DND-41 (cell line): ENCODE measurements around the gene SAMD13.
A peak's percentile ranks its signal among the peaks of the same experiment; 100 is the strongest.
"Not testable (repeated sequence)": the region's sequence is repeated elsewhere in the genome, so short reads cannot be mapped to it uniquely, and the experiment has no call there.

Experiments used
- ATAC-seq: fragments of 200-7000 bp; cut with Tn5 transposase; 3 replicates; pipeline ENCODE4 v1.9.1; 2021; ENCODE audit warnings: low read depth; ENCODE audit not compliant: insufficient read depth
- DNase-seq: peaks from one replicate; pipeline ENCODE4 v3.0.0-alpha.2; 2020
- H2AFZ ChIP-seq: 2 replicates; pipeline ENCODE4 v1.6.0; 2012; ENCODE audit warnings: low read depth, low read length
- H3K27ac ChIP-seq: 2 replicates; pipeline ENCODE4 v1.5.1; 2012; ENCODE audit warnings: low read length, inconsistent platforms
- H3K27me3 ChIP-seq: fragments of 200-600 bp; sonication (generic); 2 replicates; pipeline ENCODE4 v1.6.0; 2012; ENCODE audit warnings: low read length, mild to moderate bottlenecking, inconsistent platforms; ENCODE audit not compliant: insufficient read depth, poor library complexity
- H3K36me3 ChIP-seq: 2 replicates; pipeline ENCODE4 v1.5.1; 2012; ENCODE audit warnings: low read length, inconsistent platforms; ENCODE audit not compliant: insufficient read depth
- H3K4me1 ChIP-seq: 2 replicates; pipeline ENCODE4 v1.5.1; 2012; ENCODE audit warnings: mild to moderate bottlenecking, low read length; ENCODE audit not compliant: insufficient read depth
- H3K4me2 ChIP-seq: 2 replicates; pipeline ENCODE4 v1.6.0; 2012; ENCODE audit warnings: mild to moderate bottlenecking, moderate library complexity, low read length, inconsistent platforms; ENCODE audit not compliant: insufficient read depth
- H3K4me3 ChIP-seq, 2 experiments: fragments of 200-600 bp in 1 of 2; shearing (Covaris generic) in 1 of 2; 2 replicates each; pipeline ENCODE4 v1.5.1; 2012 to 2016; ENCODE audit warnings: inconsistent platforms in 2 of 2, low read length in 2 of 2, mild to moderate bottlenecking in 2 of 2, low read depth in 1 of 2, moderate library complexity in 1 of 2
- H3K79me2 ChIP-seq: 2 replicates; pipeline ENCODE4 v1.6.0; 2012; ENCODE audit warnings: low read length, inconsistent platforms; ENCODE audit not compliant: insufficient read depth
- H3K9ac ChIP-seq: 2 replicates; pipeline ENCODE4 v1.6.0; 2012; ENCODE audit warnings: low read depth, mild to moderate bottlenecking, inconsistent platforms, low read length, moderate library complexity
- H3K9me3 ChIP-seq: 2 replicates; pipeline ENCODE4 v1.5.1; 2012; ENCODE audit warnings: low read length, moderate library complexity, mild to moderate bottlenecking, inconsistent platforms; ENCODE audit not compliant: insufficient read depth, severe bottlenecking
- H4K20me1 ChIP-seq: 2 replicates; pipeline ENCODE4 v1.6.0; 2012; ENCODE audit warnings: low read length; ENCODE audit not compliant: insufficient read depth
- EZH2 ChIP-seq: IDR thresholded peaks from 3 replicates; pipeline ENCODE4 v1.6.1; 2012; ENCODE audit warnings: borderline replicate concordance, low read depth, mild to moderate bottlenecking, moderate library complexity, low read length, inconsistent platforms; ENCODE audit not compliant: severe bottlenecking
- TF ChIP-seq, protein P1 (sequence below): IDR thresholded peaks from 2 replicates; pipeline ENCODE4 v1.5.1; 2012; ENCODE audit warnings: borderline replicate concordance, low read length, moderate library complexity, mild to moderate bottlenecking; ENCODE audit not compliant: poor library complexity, severe bottlenecking; ENCODE audit errors: extremely low read depth

The SAMD13 gene

DNA sequence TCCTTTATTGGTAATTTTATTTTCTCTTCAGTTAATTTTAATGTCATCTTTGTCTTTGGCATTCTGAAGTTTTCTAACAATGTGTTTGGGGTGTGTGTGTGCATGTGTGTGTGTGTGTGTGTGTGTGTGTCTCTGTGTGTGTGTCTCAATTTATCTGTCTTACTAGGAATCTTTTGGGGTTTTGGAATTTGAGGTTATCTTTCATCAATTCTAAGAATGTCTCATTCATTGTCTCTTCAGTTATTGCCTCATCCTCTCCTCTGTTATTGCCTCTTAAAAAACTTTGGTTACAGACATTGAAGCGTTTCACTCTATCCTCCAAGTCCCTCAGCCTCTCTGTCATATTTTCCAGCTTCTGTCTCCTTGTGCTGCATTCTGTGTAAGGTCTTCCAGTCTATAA, 18.1 kb upstream of the SAMD13 start:
- no peaks in the 10 kb centered on the region for H3K27me3 ChIP-seq
- H3K27ac ChIP-seq: no peak overlapping the region
- no peak overlapping the region for H3K4me3 ChIP-seq
- H3K9ac ChIP-seq: no peak overlapping the region
- peaks cover 28% of the 10 kb centered on the region for H3K9me3 ChIP-seq
- H3K36me3 ChIP-seq: no peaks in the 10 kb centered on the region
- no peak overlapping the region for H3K4me2 ChIP-seq
- ATAC-seq (0 out of 3 replicates have a peak, but pooled peaks have one; percentile 33), DNase-seq (no peak)
- no peaks in the 10 kb centered on the region for H4K20me1 ChIP-seq
- no peak overlapping the region for H2AFZ ChIP-seq
- TF ChIP-seq, protein P1, sequence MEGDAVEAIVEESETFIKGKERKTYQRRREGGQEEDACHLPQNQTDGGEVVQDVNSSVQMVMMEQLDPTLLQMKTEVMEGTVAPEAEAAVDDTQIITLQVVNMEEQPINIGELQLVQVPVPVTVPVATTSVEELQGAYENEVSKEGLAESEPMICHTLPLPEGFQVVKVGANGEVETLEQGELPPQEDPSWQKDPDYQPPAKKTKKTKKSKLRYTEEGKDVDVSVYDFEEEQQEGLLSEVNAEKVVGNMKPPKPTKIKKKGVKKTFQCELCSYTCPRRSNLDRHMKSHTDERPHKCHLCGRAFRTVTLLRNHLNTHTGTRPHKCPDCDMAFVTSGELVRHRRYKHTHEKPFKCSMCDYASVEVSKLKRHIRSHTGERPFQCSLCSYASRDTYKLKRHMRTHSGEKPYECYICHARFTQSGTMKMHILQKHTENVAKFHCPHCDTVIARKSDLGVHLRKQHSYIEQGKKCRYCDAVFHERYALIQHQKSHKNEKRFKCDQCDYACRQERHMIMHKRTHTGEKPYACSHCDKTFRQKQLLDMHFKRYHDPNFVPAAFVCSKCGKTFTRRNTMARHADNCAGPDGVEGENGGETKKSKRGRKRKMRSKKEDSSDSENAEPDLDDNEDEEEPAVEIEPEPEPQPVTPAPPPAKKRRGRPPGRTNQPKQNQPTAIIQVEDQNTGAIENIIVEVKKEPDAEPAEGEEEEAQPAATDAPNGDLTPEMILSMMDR: no peak
- TF ChIP-seq EZH2: no peak
- H3K4me1 ChIP-seq: no peaks in the 10 kb centered on the region
- no peaks in the 10 kb centered on the region for H3K79me2 ChIP-seq

DNA sequence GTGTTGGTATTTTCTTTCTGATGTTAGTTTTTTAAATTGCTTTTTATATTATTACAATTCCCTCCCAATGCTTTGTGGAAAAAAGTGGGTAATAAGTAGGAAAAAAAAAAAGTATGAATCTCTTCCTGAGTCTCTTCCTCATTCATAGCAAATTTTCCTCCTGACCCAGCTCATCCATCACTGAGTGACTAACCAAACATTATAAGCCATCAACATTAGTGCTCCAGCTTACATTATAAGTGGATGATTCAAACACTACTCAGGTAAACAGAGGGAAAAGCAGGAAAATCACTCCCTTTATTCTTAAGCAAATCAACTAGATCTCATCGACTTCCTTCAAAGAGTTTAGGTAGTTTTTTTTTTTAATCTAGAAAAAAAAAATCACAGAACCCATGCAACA, 15.4 kb upstream of the SAMD13 start:
- ATAC-seq: no peak
- DNase-seq: no peak
- Histone ChIP-seq H3K36me3 (no peaks in the 10 kb centered on the region), H3K4me1 (no peaks in the 10 kb centered on the region), H3K27me3 (no peaks in the 10 kb centered on the region), H3K9me3 (peaks cover 33% of the 10 kb centered on the region), H3K27ac (no peak overlapping the region), H2AFZ (no peak overlapping the region), H3K79me2 (no peaks in the 10 kb centered on the region), H3K9ac (no peak overlapping the region), H3K4me3 (no peak overlapping the region), H3K4me2 (no peak overlapping the region), H4K20me1 (no peaks in the 10 kb centered on the region)
- TF ChIP-seq, protein P1: no peak
- no peak for TF ChIP-seq EZH2

DNA sequence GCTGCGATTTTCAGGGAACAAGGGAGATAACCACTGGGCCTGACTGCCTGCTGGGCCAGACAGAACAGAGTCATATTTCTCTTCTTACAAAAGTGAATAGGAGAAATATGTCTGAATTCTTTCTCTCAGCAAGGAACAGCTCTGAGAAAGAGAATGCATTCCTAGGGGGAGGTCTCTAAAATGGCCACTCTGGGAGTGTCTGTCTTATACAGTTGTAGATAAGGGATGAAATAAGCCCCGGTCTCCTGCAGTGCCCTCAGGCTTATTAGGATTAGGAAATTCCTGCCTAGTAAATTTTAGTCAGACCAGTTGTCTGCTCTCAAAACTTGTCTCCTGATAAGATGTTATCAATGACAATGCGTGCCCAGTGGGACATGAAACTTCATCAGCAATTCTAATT, 14.1 kb upstream of the SAMD13 start:
- ATAC-seq, H3K36me3 ChIP-seq, H3K79me2 ChIP-seq, H3K9ac ChIP-seq, H3K4me2 ChIP-seq, H3K4me1 ChIP-seq, H3K27ac ChIP-seq, H2AFZ ChIP-seq, H3K27me3 ChIP-seq, H4K20me1 ChIP-seq, H3K4me3 ChIP-seq: not testable (repeated sequence)
- H3K9me3 ChIP-seq: peaks cover 33% of the 10 kb centered on the region
- DNase-seq: peak; percentile 25

DNA sequence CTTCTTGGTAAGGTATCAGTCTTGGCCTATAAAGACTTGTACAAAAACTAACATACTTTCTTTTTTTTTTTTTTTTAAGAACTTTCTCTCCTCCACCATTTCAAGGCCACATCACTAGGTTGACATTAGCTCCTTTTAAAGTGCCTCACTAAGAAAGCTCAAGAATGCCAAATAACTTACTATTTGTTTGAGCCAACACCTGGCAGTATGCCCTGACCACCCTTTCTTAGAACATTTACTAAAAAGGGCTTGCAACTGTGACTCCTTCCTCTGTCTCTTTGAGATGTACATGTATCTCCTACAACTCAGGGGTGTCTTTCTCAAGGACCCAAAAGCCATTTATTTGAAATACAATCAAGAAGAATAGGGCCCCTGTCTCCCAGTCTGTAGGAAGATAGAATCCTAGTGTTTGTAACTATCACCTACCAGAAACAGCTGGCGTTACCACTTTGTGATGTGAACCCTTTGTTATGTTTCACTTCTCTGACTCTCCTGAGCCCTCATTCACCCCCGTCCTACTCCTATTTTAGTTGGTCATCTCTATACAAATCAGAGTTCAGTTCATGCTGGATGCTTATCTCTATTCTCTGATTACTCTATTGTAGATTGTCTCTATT, 12.2 kb upstream of the SAMD13 start:
- H3K9ac ChIP-seq: no peak overlapping the region
- peaks cover 33% of the 10 kb centered on the region for H3K9me3 ChIP-seq
- no peaks in the 10 kb centered on the region for H3K36me3 ChIP-seq
- DNase-seq (no peak), ATAC-seq (no peak)
- H3K4me1 ChIP-seq: no peaks in the 10 kb centered on the region
- H3K4me3 ChIP-seq: no peak overlapping the region
- no peak overlapping the region for H3K27ac ChIP-seq
- TF ChIP-seq, protein P1: no peak
- TF ChIP-seq EZH2: no peak
- H3K27me3 ChIP-seq: no peaks in the 10 kb centered on the region
- H3K79me2 ChIP-seq: no peaks in the 10 kb centered on the region
- H3K4me2 ChIP-seq: no peak overlapping the region
- no peak overlapping the region for H2AFZ ChIP-seq
- H4K20me1 ChIP-seq: no peaks in the 10 kb centered on the region
